ENCODE results near the gene FDXR. TPM values are rescaled to one million over a fixed set of nuclear protein-coding genes. Genes with fewer than 3 reads are reported as not detected.

Gene FDXR
- total and polyA plus RNA-seq, 9 donors: 2.4 to 5.4 (median 3.0) TPM

GRCh38 chr17:74863420-74864296, 9.1 kb downstream of the FDXR start:
- WGBS (ENCODE audit: insufficient coverage): 89% methylated on average over 19 of the region's 25 CpGs
- Histone ChIP-seq H3K27me3 (ENCODE audit: control insufficient read depth, insufficient read depth, low read length) (peaks cover 43% of the 10 kb centered on the region), H3K4me1 (ENCODE audit: control insufficient read depth, insufficient read depth, low read length) (peaks cover 29% of the 10 kb centered on the region), H3K27ac (ENCODE audit: low read length) (no peak overlapping the region), H3K4me3 (ENCODE audit: low read length) (no peak overlapping the region), H3K9me3 (replicated peaks; ENCODE audit: control insufficient read depth, low read depth, low read length) (no peaks in the 10 kb centered on the region), H3K36me3 (ENCODE audit: control insufficient read depth, insufficient read depth, low read length) (no peaks in the 10 kb centered on the region)
- no peak for DNase-seq

DNA sequence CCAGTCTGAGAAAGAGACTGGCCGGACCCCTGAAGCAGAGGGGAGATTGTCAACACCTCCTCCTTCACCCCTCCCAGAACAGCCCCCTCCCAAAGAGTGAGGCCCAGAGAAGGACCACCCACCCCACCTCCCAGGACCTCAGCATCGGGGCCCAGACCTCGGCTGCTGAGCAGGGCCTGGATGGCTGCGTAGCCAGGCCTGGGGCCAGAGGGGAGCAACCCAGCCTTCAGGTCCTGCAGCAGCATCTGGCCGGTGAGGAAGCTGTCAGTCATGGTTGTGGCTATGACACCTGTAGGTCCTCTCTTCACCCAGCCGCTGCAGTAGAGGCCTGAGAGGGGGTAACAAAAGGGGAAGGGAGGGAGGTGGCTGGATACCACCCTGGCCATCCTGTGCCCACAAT, 9.9 kb downstream of the FDXR start:
- Histone ChIP-seq H3K4me3 (ENCODE audit: low read length) (no peak overlapping the region), H3K4me1 (ENCODE audit: control insufficient read depth, insufficient read depth, low read length) (peaks cover 29% of the 10 kb centered on the region), H3K9me3 (replicated peaks; ENCODE audit: control insufficient read depth, low read depth, low read length) (no peaks in the 10 kb centered on the region), H3K27ac (ENCODE audit: low read length) (no peak overlapping the region), H3K36me3 (ENCODE audit: control insufficient read depth, insufficient read depth, low read length) (no peaks in the 10 kb centered on the region), H3K27me3 (ENCODE audit: control insufficient read depth, insufficient read depth, low read length) (peaks cover 50% of the 10 kb centered on the region)
- 30% methylated on average over 2 of the region's 6 CpGs for WGBS (ENCODE audit: insufficient coverage)
- DNase-seq: peak; percentile 15

DNA sequence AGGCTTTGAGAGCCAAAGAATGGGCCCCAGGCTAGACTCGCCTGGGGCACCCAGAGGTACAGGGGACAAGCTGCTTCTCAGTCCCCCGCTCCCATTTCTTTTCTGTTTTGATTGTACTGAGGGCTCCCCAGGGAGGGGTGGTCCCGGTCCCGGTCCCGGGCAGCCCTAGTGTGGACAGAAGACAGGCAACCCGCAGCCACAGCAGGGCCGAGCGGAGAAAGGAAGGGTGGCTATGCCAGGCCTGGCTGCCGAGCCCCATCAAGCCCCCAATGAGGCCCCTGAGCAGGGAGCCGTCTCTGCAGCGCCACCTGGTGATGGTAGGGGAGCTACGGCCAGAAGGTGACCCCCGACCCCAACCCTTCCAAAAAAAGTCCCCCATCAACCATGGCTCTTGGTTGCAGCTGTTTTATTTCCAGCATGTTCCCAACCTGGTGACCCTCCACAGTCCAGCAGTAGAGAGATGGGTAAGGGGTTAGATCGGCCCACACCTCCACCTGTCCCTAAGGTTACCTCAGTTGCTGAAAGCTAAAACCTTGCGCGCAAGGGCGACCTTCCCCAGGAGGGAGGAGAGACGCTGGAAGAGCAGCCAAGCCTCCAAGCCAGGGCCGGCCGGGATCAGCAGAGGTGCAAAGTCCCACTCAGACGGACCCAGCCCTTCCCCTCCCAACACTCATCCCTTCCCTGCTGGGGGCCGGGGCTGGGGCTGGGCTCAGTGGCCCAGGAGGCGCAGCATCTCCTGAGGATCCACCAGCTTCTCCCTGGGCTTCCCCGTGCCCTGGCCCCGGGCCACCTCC, 10.5 kb downstream of the FDXR start:
- 29% methylated on average over 15 of the region's 25 CpGs for WGBS (ENCODE audit: insufficient coverage)
- Histone ChIP-seq H3K27me3 (ENCODE audit: control insufficient read depth, insufficient read depth, low read length) (peaks cover 55% of the 10 kb centered on the region), H3K9me3 (replicated peaks; ENCODE audit: control insufficient read depth, low read depth, low read length) (no peaks in the 10 kb centered on the region), H3K4me1 (ENCODE audit: control insufficient read depth, insufficient read depth, low read length) (peaks cover 31% of the 10 kb centered on the region), H3K4me3 (ENCODE audit: low read length) (no peak overlapping the region), H3K36me3 (ENCODE audit: control insufficient read depth, insufficient read depth, low read length) (no peaks in the 10 kb centered on the region), H3K27ac (ENCODE audit: low read length) (no peak overlapping the region)
- DNase-seq: peak; percentile 67

DNA sequence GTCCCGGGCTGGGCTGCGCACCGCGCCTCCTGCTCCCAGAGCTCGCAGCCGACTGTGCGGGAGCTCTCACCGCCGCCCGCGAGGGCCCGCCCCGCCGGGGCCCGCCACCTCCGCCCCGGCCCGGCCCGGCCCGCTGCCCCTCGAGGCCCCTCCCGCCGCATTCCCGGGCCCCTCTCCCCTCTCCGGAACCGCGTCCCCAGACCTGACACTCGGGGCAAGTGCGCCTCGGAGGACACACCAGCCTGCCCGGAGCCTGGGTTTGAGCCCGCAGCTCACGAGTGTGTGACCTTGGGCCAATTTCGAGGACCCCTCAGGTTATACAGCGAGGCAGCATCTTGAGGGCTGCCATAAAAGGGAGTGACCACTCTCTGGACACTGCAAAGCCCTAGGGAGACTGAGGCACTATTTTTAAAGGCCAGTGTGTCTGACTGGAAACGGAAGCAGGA, 11.1 kb downstream of the FDXR start:
- Histone ChIP-seq H3K4me1 (ENCODE audit: control insufficient read depth, insufficient read depth, low read length) (peaks cover 34% of the 10 kb centered on the region), H3K27me3 (ENCODE audit: control insufficient read depth, insufficient read depth, low read length) (peaks cover 61% of the 10 kb centered on the region), H3K36me3 (ENCODE audit: control insufficient read depth, insufficient read depth, low read length) (no peaks in the 10 kb centered on the region), H3K27ac (ENCODE audit: low read length) (no peak overlapping the region), H3K9me3 (replicated peaks; ENCODE audit: control insufficient read depth, low read depth, low read length) (no peaks in the 10 kb centered on the region), H3K4me3 (ENCODE audit: low read length) (no peak overlapping the region)
- no peak for DNase-seq
- WGBS (ENCODE audit: insufficient coverage): 2% methylated on average over 36 of the region's 36 CpGs

DNA sequence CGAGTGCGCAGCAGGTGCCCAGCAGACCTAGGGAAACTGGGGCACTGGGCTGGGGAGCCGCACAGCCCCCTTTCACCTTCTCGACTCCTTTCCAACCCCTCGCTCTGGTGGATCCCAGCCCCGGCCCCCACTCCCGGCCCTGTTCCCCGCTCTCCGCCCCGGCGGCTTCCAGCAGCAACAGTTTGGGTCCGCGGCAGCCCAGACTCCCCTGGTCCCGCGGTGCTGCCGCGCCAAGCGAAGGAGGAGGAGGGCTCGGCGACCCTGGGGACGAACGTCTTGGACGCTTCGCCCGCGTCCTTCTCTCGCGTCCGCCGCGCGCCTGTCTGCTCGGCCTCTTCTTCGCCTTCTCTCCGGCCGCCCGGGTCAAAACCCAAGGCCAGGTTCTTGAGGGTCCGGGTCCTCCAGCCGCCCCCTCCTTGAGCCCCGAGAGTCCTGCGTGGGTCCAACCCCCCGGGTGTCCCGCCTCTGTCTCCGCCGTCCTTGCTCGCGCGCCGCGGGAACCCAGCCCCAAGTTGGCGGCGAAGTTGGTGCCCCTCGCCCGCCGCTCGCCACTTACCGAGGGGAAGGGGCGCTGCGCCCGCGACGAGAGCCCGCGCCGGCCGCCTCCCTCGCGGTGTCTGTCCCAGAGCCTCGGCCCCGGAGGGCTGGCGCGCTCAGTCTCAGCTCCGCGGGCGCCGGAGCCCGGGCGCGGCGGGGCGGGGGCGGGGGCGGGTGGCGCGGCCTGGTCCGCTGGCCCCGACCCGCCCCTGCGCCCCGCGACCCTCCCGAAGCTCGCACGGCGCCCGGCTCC, 11.7 kb downstream of the FDXR start:
- H3K27me3 ChIP-seq (ENCODE audit: control insufficient read depth, insufficient read depth, low read length): peaks cover 61% of the 10 kb centered on the region
- WGBS (ENCODE audit: insufficient coverage): under 1% methylated on average over 86 of the region's 96 CpGs
- no peak for DNase-seq
- peaks cover 34% of the 10 kb centered on the region for H3K4me1 ChIP-seq (ENCODE audit: control insufficient read depth, insufficient read depth, low read length)
- H3K4me3 ChIP-seq (ENCODE audit: low read length): peak overlapping the region; percentile 22
- no peaks in the 10 kb centered on the region for H3K36me3 ChIP-seq (ENCODE audit: control insufficient read depth, insufficient read depth, low read length)
- H3K27ac ChIP-seq (ENCODE audit: low read length): no peak overlapping the region
- H3K9me3 ChIP-seq (replicated peaks; ENCODE audit: control insufficient read depth, low read depth, low read length): no peaks in the 10 kb centered on the region

GRCh38 chr17:74860229-74860871, 12.4 kb downstream of the FDXR start:
- no peak overlapping the region for H3K27ac ChIP-seq (ENCODE audit: low read length)
- DNase-seq: no peak
- WGBS (ENCODE audit: insufficient coverage): 3% methylated on average over 34 of the region's 44 CpGs
- peaks cover 38% of the 10 kb centered on the region for H3K4me1 ChIP-seq (ENCODE audit: control insufficient read depth, insufficient read depth, low read length)
- peak overlapping the region; percentile 22 for H3K4me3 ChIP-seq (ENCODE audit: low read length)
- H3K27me3 ChIP-seq (ENCODE audit: control insufficient read depth, insufficient read depth, low read length): peaks cover 66% of the 10 kb centered on the region
- no peaks in the 10 kb centered on the region for H3K9me3 ChIP-seq (replicated peaks; ENCODE audit: control insufficient read depth, low read depth, low read length)
- H3K36me3 ChIP-seq (ENCODE audit: control insufficient read depth, insufficient read depth, low read length): no peaks in the 10 kb centered on the region

DNA sequence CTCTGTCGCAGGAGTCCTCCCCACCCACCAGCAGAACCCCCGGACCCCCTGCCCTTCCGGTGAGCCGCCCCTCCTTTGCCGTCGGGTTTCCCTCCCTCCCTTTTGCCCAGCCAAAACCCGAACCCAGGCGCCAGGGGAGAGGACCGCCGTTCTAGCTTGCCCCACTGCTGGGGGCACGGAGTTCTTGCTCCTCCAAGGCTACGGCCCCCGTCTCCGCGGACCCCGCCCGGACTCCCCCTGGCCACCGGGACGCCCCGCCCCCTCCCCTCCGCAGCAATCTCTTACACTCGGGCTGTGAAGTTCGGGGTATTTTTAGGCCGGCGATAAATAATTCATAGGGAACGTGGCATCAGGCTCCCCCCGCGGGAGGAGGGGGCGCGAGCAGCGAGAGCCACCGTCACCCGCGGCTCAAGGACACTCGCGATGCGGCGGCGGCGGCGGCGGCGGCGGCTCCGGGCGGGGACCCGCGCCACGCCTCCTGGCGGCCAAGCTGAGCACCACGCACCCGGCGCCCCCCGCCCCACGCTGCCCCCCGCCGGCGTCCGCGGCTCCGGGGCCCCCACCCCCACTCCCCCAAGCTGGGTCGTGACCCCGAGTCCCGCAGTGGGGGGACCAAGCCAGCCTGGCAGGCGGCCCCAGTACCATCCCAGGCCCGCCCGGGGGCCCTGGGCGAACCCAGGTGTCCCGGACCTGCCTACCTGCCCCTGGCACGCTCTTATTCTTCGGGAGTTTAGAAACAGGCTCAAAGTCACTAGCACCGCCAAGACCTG, 13.2 kb downstream of the FDXR start, which contains the start of gene GRIN2C:
Gene GRIN2C (minus strand): TSS at position 427 of the 770 bp plus-strand sequence. CDS start 4,793 bp downstream, outside the sequence.
- H3K4me1 ChIP-seq (ENCODE audit: control insufficient read depth, insufficient read depth, low read length): peaks cover 36% of the 10 kb centered on the region
- peak within 1 kb of the TSS; percentile 22 for H3K4me3 ChIP-seq (ENCODE audit: low read length)
- WGBS (ENCODE audit: insufficient coverage): 2% methylated on average over 47 of the region's 72 CpGs
- H3K36me3 ChIP-seq (ENCODE audit: control insufficient read depth, insufficient read depth, low read length): no peaks in the 10 kb centered on the region
- peaks cover 71% of the 10 kb centered on the region for H3K27me3 ChIP-seq (ENCODE audit: control insufficient read depth, insufficient read depth, low read length)
- no peak for DNase-seq
- H3K27ac ChIP-seq (ENCODE audit: low read length): no peak within 1 kb of the TSS
- no peaks in the 10 kb centered on the region for H3K9me3 ChIP-seq (replicated peaks; ENCODE audit: control insufficient read depth, low read depth, low read length)

GRCh38 chr17:74858672-74859458, 13.9 kb downstream of the FDXR start:
- Histone ChIP-seq H3K4me3 (ENCODE audit: low read length) (no peak overlapping the region), H3K36me3 (ENCODE audit: control insufficient read depth, insufficient read depth, low read length) (no peaks in the 10 kb centered on the region), H3K9me3 (replicated peaks; ENCODE audit: control insufficient read depth, low read depth, low read length) (no peaks in the 10 kb centered on the region), H3K27ac (ENCODE audit: low read length) (no peak overlapping the region), H3K27me3 (ENCODE audit: control insufficient read depth, insufficient read depth, low read length) (peaks cover 79% of the 10 kb centered on the region), H3K4me1 (ENCODE audit: control insufficient read depth, insufficient read depth, low read length) (peaks cover 35% of the 10 kb centered on the region)
- WGBS (ENCODE audit: insufficient coverage): 55% methylated on average over 12 of the region's 12 CpGs
- DNase-seq: no peak
